Neutrophil (primary cell): Measurements from ENCODE around the gene LAMA4.
"Not testable (repeated sequence)": the region's sequence is repeated elsewhere in the genome, so short reads cannot be mapped to it uniquely, and the experiment has no call there.

Experiments used
- H3K27ac ChIP-seq: fragments of 200-600 bp; sonication (generic); 2 replicates; pipeline ENCODE4 v1.5.1; 2016; ENCODE audit warnings: mild to moderate bottlenecking, moderate library complexity
- H3K27me3 ChIP-seq: fragments of 200-600 bp; sonication (generic); 2 replicates; pipeline ENCODE4 v1.6.0; 2016; ENCODE audit warnings: mild to moderate bottlenecking
- H3K36me3 ChIP-seq: fragments of 200-600 bp; sonication (generic); 2 replicates; pipeline ENCODE4 v1.5.1; 2017
- H3K4me1 ChIP-seq, 2 experiments: fragments of 200-600 bp in 1 of 2; sonication (generic) in 1 of 2; 1 replicate in 1 of 2; 2 replicates in 1 of 2; pipeline versions ENCODE4 v1.5.1 to v1.6.1; 2013 to 2016; ENCODE audit warnings: low read depth in 1 of 2, low read length in 1 of 2, mild to moderate bottlenecking in 1 of 2, moderate library complexity in 1 of 2; ENCODE audit not compliant: control insufficient read depth in 1 of 2, insufficient read depth in 1 of 2
- H3K4me3 ChIP-seq, 2 experiments: fragments of 200-600 bp in 1 of 2; sonication (generic) in 1 of 2; 1 replicate in 1 of 2; 2 replicates in 1 of 2; pipeline ENCODE4 v1.5.1; 2013 to 2016; ENCODE audit warnings: low read depth in 1 of 2, low read length in 1 of 2, mild to moderate bottlenecking in 1 of 2, moderate library complexity in 1 of 2
- H3K9me3 ChIP-seq: fragments of 200-600 bp; sonication (generic); 2 replicates; pipeline ENCODE4 v1.5.1; 2016
- CTCF ChIP-seq: fragments of 200-600 bp; sonication (generic); IDR thresholded peaks from 2 replicates; pipeline ENCODE4 v1.5.1; 2016; ENCODE audit warnings: antibody characterized with exemption

The LAMA4 gene

GRCh38 chr6:112202639-112203341, 51.6 kb downstream of the LAMA4 start:
- Histone ChIP-seq H3K27ac (no peak overlapping the region), H3K4me3 (no peak overlapping the region), H3K4me1 (no peaks in the 10 kb centered on the region), H3K36me3 (no peaks in the 10 kb centered on the region), H3K27me3 (no peaks in the 10 kb centered on the region), H3K9me3 (no peaks in the 10 kb centered on the region)
- no peak for TF ChIP-seq CTCF

- H3K27me3 ChIP-seq, H3K9me3 ChIP-seq, H3K4me1 ChIP-seq, H3K27ac ChIP-seq, H3K36me3 ChIP-seq, H3K4me3 ChIP-seq: not testable (repeated sequence)
These were observed 54.0 kb downstream of the LAMA4 start for GRCh38 chr6:112200185-112200914.

- Histone ChIP-seq H3K36me3 (no peaks in the 10 kb centered on the region), H3K9me3 (no peaks in the 10 kb centered on the region), H3K4me1 (no peaks in the 10 kb centered on the region), H3K4me3 (no peak overlapping the region), H3K27me3 (no peaks in the 10 kb centered on the region), H3K27ac (no peak overlapping the region)
- TF ChIP-seq CTCF, result no peak
These were observed 55.4 kb downstream of the LAMA4 start for GRCh38 chr6:112199001-112199403.

- Histone ChIP-seq H3K4me3 (no peak overlapping the region), H3K27ac (no peak overlapping the region), H3K4me1 (no peaks in the 10 kb centered on the region), H3K27me3 (no peaks in the 10 kb centered on the region), H3K36me3 (no peaks in the 10 kb centered on the region), H3K9me3 (no peaks in the 10 kb centered on the region)
- no peak for TF ChIP-seq CTCF
These were observed 55.8 kb downstream of the LAMA4 start for GRCh38 chr6:112198582-112198981.

GRCh38 chr6:112197636-112198035, 56.7 kb downstream of the LAMA4 start:
- no peak for TF ChIP-seq CTCF
- H3K9me3 ChIP-seq, result no peaks in the 10 kb centered on the region

GRCh38 chr6:112196306-112196705, 58.1 kb downstream of the LAMA4 start:
- no peak overlapping the region for H3K27ac ChIP-seq
- no peak for TF ChIP-seq CTCF
- H3K4me3 ChIP-seq, result no peak overlapping the region
- no peaks in the 10 kb centered on the region for H3K27me3 ChIP-seq
- H3K36me3 ChIP-seq, result no peaks in the 10 kb centered on the region
- no peaks in the 10 kb centered on the region for H3K4me1 ChIP-seq
- no peaks in the 10 kb centered on the region for H3K9me3 ChIP-seq

More at GRCh38 chr6:112197636-112198035, 56.7 kb downstream of the LAMA4 start:
- H3K36me3 ChIP-seq, result no peaks in the 10 kb centered on the region
- no peaks in the 10 kb centered on the region for H3K27me3 ChIP-seq
- no peak overlapping the region for H3K4me3 ChIP-seq
- H3K27ac ChIP-seq, result no peak overlapping the region
- H3K4me1 ChIP-seq, result no peaks in the 10 kb centered on the region
